HG02623 (cell line): ENCODE measurements around the gene PAOX.
"Not testable (repeated sequence)": the region's sequence is repeated elsewhere in the genome, so short reads cannot be mapped to it uniquely, and the experiment has no call there.

Experiments used
- ATAC-seq: cut with Tn5 transposase; IDR thresholded peaks from one replicate; pipeline ENCODE4 v1.9.1; 2021; ENCODE audit warnings: moderate library complexity; ENCODE audit not compliant: unreplicated experiment

The PAOX gene

DNA sequence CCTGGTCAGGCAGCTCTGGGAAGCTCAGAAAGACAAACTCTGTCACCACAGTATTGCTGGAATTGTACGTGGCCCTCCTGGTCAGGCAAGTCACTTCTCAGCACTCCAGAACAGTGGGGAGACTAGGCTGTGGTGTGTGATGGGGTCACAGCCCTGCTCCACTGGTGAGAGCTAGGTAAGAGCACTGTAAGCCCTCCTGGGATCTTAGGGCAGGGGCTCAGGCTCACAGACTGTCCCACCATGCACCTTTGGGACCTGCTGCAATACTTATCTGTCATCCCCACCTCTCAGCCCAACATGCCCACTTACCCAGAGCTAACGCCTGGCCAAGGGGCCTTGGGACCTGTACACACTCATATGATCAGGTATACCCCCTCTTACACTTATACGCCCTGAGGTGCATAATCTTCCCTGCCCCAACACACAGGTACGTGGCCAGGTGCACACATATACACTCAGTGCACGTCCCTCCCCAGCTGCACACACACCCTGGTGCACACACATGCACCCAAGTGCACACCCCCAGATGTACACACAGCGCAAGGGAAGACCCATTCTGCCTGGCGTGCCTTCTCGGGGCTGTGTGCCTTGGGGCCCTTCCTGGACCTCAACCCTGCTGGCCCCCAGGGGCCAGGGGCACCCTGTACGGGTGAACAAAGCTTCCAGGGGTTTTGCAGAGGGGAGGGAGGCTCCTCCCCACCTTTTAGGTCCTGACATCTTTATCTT, 53.0 kb downstream of the PAOX start:
- not testable (repeated sequence) for ATAC-seq

DNA sequence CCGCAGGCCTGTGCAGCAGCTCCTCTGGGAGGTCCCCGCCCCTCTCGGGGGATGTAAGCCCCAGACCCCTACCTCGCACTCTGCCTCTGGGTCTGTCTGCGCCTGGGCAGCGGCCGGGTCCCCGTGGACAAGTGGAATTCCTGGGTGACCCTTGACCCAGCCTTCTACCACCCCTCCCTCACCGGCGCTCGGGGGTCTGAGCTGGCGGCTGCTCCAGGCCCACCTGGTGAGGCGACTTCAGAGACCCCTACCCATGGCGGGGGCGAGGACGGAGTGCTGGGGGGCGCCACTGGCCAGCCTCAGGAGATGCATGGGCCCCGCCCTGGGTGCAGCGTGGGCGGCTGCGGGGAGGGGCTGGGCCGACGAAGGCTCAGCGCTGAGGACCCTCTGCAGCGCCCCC, 53.7 kb downstream of the PAOX start:
- not testable (repeated sequence) for ATAC-seq

DNA sequence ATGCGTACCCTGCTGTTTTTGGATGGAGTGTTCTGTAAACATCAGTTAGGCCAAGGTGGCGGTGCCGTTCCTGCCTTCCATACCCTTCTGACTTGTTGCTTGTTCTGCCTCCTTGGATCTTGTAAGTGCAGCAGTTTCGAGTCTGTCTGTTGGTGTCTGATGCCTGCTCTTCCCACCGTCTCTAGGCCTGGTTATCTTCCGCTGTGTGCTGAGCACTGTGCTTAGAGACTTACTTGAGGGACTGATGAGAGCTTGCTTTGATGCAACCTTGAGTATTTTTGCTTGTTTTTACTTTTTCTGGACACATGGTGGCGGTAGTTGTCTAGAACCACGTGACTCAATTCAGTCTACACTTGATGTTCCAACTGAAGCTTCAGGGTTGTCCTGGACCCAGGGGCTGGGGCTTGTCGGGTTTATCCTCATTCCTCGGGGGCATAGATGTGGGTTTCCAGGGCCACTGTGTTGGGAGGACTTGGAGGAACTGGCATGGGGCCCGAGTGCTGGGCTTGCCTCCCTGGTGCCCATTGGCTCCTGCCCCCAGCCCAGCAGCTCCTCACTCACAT, 59.7 kb downstream of the PAOX start:
- ATAC-seq, result no peak

DNA sequence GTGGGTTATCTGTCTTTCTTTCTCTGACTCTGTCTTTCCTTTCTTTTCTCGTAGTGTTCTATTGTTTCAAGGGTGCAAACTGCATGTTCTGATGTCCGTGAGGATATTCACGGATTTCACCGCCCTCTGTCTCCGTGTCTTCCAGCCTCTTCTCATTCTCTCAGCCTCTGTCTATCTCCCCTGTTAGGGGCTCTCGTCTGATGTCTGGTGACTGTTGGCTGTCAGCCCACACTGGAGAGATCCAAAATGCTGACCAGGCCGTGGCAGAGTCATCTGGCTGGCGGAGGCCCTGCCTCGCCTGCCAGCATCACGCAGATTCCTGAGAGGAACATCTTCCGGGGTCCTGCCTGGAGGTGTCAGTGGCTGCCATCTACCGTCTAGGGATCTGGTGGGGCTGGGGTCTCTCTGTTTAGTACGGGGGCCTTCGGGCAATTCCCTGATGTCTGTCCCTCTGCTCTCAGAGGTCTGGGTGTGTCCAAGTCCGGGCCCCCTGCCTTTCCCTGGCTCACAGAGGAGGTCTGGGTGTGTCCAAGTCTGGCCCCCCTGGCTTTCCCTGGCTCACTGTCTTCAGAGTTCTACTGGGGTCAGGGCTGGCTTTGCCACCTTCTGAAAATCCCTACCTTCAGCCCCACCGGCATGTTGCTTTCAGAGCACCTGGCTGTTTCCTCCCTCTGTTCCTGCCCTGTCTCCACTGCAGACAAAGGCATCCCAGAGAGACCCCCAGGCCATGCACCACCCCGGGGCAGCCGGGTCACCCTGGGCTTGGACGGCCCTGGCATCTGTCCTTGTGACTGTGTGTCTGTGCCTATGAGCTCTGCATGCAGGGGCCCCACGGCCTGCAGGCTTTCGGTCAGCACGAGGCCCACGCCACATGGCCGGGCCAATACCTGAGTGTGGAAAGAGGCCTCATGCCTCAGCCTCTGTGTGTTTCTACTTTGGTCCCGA, 60.7 kb downstream of the PAOX start:
- no peak for ATAC-seq

DNA sequence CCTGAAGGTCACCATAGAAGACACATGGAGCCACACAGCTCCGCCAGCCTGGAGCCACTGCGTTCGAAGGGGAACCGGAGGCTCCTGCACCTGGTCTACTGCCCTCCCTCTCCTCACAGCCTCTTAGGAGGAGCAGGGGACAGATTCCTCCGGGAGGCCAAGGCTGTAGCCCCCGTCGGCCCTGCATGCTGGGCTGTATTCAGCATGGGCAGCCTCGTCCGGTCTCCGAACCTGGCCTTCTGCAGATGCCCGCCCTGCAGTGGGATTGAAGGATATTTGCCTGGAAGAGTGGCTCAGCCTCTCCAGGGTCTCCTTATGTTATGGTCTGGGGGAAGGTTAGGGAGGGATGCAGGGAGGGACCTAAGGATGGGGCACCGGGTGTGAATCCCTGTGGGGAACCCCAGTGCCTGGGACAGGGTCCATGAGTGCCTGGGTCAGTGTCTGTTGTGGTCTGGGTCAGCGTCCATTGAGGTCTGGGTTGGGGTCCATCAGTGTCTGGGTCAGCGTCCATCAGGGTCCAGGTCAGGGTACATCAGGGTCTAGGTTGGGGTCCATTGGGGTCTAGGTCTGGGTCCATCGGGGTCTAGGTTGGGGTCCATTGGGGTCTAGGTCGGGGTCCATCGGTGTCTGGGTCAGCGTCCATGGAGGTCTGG, 61.7 kb downstream of the PAOX start:
- ATAC-seq, result no peak
